GM18508 (cell line): ENCODE data around the gene PHC1.
"Not testable (repeated sequence)": the region's sequence is repeated elsewhere in the genome, so short reads cannot be mapped to it uniquely, and the experiment has no call there.

Experiments
- ATAC-seq: cut with Tn5 transposase; IDR thresholded peaks from one replicate; pipeline ENCODE4 v1.9.1; 2021; ENCODE audit warnings: moderate number of reproducible peaks; ENCODE audit not compliant: insufficient read depth, unreplicated experiment

PHC1 gene

DNA sequence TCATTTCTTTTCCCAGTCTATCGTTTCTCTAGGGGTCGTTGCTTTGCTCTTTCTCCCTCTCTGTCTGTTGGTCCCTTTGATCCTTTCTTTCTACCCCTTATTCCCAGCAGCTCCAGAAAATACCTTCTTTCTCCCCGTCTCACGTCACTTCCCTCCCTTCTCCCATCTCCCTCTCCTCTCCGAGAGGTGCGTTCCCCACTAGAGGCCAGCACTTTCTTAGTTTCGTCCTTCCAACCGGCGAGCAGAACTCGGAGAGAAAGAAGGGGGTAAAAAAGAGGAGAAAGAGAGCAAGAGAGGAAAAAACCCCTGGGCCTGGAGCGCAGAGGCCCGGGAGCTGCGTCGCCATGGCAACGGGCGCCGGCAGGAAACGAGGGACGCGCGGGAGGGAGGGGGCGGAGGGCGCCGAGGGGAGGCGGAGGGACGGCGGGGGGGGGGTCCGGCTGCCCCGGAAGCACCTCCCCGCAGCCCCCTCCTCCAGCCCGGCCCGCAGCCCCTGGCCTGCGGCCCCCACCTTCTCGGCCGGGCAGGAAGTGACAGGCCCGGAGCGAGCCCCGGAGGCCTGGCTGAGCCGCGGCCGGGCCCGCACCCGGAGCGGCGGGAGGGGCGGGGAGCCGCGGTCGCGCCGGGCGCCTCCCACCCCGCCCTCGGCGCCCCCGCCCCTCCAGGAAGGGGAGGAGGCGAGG is at the start of gene PHC1:
Gene PHC1 (plus strand): TSS at position 477 of the 683 bp plus-strand sequence. CDS start 3,169 bp downstream, outside the sequence.
- ATAC-seq: not testable (repeated sequence)

DNA sequence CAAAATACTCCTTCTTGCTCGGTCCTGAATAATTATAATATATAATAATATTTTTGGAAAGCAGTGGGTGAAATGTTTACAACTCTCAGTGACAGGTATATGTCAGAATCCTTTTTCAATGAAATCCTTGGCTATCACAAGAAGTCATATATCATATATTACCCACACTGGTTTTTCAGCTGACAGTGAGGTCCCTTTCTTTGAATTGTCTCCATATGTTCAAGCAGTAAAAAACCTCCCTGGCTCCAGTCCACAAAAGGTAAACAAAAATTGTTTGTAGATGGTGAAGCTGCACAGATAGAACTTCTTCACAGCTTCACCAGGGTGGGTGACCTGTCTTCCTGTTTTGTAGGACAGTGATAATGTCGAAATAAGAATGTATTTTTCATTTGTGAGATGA is 47.9 kb upstream of the PHC1 start:
- ATAC-seq: no peak

DNA sequence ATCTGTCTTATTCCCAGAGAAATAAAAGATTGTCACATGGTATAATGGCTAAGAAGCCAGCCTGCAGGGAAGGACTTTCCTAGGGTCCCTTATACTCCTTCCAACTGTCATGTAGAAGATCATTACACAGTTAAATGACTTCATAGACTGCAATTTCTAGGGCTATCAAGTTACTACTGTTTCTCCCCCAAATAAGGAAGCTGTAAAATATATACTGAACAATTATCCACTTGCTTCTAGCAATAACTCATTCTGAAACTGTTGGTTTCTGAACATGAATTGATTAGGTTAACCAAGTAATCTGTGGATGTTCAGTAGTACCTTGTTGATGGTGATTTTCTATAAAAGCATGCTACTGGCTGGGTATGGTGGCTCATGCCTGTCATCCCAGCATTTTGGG is 47.3 kb upstream of the PHC1 start:
- no peak for ATAC-seq

DNA sequence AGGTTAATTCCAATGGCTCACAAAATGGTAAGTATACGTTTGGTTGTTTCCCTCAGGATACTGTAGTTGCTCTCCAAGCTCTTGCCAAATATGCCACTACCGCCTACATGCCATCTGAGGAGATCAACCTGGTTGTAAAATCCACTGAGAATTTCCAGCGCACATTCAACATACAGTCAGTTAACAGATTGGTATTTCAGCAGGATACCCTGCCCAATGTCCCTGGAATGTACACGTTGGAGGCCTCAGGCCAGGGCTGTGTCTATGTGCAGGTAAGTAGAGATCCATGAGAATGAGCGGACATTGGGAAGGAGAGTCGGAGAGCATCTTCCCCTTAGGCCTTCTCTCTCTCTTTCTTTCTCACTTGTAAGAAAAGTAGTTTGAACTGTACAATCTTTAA is 46.5 kb upstream of the PHC1 start:
- ATAC-seq: no peak

DNA sequence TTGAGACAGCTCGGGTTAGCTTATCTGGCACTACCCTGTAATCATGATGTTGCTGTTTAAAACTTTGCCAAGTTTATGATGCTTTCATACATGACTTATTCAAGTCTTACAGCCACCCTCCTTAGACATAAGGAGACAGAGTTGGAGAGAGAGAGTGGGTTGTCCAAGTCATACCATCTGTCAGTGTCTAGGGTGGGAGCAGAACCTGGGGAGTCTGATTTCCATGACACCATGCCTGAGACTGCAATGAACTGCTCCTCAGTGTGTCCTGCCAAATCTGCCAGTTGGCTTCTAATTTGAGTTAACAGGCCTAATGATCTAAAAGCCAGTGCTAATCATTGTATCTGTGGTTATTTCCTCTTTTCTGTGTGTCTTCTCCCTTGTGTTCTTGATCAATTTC is 43.7 kb upstream of the PHC1 start:
- no peak for ATAC-seq

DNA sequence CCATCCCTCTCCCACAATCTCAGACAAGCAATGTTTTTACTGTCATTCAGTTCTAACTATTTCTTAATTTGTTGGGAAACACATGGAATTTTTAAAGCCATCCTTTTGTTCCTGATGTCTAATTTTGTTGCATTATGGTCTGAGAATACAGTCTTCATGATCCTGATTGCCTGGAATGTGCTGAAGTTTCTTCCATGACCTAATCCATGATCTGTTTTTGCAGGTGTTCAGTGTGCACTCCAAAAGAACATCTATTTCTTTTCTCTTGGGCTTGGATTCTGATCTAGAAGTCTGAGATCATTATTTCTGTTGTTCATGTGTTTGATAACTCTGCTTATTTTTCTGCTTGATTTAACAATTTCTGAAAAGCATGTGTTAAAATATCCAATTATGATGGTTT is 43.2 kb upstream of the PHC1 start:
- ATAC-seq: no peak

DNA sequence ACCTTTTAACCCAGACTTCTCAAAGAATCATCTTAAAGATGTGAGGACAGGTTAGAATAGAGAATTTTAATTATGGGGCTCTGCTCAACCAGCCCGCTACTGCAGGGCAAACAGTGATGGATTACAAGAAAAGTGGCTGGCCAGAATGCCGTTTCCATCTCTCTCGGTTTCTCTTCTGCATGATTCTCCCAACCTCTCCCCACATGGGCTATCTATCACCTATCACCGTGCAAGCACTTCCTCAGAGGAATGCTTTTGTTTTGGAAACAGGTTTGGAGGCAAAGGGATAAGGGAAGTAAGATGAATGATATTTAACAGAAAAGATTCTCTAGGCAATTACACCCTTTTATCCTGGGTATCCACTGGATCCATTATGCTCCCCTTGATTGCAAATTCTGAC is 37.4 kb upstream of the PHC1 start:
- no peak for ATAC-seq

DNA sequence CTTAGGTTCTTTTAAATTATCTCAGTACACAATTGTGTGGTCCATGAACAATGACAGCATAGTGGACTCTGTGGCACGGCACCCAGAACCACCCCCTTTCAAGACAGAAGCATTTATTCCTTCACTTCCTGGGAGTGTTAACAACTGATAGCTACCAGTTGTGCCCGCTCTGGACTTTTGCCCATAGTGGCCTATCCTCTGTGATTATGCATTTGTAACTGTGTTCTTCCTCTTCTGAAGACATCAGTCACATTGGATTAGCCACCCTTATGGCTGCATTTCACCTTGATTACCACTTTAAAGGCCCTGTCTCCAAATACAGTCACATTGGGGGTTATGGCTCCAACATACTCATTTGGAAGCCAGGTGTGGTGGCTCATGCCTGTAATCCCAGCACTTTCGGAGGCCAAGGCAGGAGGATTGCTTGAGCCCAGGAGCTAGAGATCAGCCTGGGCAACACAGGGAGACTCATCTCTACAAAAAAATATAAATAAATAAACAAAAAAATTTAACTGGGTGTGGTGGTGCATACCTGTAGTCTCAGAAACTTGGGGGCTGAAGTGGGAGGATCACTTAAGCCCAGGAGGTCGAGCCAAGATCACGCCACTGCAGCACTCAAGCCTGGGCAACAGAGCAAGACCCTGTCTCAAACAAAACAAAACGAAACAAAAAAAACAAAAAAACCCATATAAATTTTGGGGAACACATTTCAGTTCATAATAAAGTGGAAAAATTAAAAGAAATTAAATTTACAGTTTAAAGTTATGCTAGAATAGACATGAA is 27.6 kb upstream of the PHC1 start:
- ATAC-seq: no peak

DNA sequence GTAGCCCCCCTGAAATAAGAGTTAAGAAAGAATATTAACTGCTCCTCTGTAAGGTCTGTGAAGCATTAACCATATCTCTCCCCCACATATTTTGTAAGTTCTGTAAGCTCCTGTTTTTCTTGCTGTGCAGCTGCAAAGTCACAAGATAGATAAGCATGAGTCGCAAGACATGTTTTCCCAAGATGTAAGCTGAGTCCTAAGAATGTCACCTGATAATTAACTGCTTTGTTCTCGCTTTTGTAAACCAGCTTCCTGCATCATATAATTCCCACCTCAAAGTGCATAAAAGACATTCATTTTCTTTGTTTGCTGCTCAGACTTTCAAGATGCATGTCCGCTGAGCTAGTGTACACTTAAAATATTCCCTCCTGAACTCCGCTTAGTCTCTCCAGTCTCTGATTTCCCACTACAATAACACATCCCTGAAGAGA is 27.0 kb upstream of the PHC1 start:
- ATAC-seq: no peak

DNA sequence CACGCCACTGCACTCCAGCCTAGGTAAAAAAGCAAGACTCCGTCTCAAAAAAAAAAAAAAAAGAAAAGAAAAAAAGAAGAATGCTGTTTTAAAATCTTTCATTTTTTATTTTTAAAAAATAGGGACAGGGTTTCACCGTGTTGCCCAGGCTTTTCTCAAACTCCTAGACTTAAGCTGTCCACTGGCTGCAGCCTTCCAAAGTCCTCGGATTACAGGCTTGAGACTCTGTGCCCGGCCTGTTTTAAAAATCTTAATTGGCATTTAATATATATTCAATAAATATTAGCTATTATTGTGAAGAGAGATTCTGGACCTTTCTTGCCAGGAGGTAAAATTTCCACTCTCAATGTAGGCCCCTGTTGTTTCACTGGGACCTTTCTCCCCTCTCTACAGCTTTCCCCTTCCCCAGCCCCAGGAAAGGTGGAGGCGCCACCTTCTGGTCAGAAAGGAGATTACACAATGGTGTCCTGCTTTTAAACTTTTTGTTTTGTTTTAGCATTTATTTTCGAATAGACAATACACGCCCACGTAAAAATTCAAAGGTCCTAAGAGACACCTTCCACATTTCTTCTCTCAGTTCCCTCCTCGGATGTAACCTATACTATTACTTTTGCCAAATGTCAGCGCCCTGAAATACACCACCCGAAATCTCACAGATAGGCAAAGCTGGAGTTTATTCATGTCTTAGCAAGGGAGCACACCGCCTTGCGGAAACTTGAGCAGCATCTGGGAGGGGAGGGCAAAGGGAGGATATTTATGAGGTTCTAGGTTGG is 23.8 kb upstream of the PHC1 start:
- ATAC-seq: no peak

DNA sequence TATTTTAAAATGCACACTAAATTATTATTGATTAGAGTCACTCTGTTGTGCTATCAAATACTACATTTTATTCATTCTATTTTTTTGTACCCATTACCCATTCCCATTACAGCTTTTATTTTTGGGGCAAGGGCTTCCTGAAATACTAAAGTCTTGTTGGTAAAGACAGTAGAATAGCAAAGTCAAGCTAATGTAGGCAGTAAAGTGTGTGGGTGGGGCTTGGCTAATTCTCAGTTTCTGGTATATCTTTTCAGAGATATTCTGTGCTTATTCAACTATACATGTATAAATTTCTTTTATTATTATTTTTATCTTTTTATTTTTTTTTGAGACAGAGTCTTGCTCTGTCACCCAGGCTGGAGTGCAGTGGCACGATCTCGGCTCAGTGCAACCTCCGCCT is 22.3 kb upstream of the PHC1 start:
- no peak for ATAC-seq

DNA sequence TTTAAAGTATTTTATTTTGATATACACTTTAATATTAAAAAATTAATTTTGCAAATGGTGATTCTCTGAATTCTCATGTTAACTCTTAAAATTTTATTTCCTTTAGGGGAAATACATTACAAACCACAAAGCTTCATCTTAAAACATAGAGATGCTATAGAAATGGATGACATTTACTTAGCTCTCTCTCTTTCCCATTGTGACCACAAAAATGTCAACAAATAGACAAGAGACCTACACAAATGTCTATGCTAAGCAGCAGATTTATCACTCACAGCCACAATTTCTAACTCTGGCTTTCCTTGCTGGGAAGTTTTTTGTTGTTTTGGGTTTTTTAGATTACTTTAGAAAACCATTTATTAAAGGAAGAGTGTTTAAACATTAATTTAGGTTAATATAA is 19.9 kb upstream of the PHC1 start:
- no peak for ATAC-seq

DNA sequence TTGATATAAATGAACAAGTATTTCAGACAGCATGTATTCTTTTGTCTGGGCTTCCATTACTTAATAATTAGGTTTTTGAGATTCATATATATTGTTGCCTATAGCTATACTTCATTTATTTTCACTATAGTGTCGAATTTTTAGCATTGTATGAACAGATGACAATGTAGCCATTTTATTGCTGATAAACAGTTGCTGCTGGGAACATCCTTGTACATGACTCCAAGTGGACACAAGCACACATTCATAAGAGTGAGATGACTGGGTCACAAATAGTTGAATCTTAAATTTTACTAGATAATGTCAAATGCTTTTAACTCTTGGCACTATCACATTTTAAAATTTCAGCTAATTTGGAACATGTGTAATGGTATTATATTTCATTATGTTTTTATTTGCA is 19.3 kb upstream of the PHC1 start:
- ATAC-seq: no peak

DNA sequence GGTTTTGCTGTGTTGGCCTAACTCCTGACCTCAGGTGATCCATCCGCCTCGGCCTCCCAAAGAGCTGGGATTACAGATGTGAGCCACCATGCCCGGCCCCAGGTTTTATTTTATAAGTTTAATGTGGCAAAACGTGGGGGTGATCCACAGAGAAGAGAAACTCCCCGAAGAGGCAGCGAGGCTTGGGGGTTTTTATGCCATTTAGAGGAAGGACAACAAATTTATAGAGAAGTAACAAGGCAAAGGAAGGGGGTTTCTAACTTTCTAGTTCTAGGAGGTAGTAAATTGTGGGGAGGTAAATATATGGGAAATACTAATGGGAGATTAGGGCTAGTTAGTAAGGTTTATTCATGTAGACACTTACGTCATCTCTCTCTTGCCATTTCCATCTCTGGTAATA is 17.2 kb upstream of the PHC1 start:
- no peak for ATAC-seq

DNA sequence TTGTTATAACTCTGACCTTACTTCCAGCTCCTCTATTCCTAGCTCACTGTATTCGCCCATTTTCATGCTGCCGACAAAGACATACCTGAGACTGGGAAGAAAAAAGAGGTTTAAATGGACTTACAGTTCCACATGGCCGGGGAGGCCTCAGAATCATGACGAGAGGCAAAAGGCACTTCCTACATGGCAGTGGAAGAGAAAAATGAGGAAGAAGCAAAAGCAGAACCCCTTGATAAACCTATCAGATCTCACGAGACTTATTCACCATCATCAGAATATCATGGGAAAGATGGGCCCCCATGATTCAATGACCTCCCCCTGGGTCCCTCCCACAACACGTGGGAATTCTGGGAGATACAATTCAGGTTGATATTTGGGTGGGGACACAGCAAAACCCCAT is 14.5 kb upstream of the PHC1 start:
- no peak for ATAC-seq

DNA sequence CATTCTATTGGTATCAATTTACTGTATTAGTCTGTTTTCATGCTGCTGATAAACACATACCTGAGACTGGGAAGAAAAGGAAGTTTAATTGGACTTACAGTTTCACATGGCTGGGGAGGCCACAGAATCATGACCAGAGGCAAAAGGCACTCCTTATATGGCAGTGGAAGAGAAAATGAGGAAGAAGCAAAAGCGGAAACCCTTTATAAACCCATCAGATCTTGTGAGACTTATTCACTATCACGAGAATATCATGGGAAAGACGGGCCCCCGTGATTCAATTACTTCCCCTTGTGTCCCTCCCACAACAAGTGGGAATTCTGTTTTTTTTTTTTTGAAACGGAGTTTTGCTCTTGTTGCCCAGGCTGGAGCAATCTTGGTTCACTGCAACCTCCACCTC is 11.6 kb upstream of the PHC1 start:
- not testable (repeated sequence) for ATAC-seq

DNA sequence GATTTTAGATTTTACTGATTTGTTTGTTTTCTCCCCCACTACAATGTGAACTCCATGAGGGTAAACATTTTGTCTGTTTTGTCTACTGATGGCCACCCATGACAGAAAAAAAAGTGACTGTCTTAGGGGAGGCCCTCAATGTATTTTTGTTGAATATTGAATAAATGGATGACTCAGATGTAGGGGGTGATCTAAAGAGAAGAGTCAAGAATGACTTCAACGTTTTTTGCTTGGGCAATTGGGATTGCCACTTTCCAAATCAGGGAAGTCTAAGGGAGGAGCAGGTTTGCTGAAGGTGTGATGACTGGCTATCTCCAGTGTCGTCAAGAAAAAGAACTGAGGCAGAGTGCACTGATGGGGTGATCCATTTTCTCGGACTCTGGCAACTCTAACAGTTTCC is 10.7 kb upstream of the PHC1 start:
- no peak for ATAC-seq

DNA sequence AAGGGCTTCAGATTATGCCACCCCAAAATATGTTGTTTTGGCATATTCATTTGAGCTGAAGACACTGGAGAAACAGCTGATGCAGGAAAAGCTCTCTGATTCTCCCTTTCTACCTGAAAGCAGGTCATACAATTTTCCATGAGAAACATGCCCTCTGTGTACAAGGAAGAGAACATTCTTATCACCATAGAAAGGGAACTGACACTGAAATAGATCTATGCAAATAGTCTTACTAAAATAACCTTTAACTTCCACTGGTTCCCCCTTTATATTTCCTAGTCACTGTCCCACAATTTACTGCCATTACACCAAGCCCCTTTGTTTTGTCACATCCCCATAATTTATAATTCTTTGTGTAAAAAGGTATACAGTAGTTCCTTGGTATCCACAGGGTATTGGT is 9.6 kb upstream of the PHC1 start:
- no peak for ATAC-seq

DNA sequence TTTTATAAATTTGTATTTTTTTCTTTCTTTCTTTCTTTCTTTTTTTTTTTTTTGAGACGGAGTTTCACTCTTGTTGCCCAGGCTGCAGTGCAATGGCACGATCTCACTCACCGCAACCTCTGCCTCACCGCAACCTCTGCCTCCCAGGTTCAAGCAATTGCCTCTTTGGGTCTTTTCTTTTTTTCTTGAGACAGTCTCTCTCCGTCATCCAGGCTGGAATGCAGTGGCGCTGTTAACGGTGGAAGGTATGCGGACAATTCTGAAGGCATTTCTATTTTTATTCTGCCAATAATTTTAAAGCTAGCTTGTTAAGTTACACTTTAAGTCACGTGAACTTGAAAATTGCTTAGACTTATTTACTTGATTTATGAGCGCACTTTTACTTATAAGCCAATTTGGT is 8.8 kb upstream of the PHC1 start:
- no peak for ATAC-seq

DNA sequence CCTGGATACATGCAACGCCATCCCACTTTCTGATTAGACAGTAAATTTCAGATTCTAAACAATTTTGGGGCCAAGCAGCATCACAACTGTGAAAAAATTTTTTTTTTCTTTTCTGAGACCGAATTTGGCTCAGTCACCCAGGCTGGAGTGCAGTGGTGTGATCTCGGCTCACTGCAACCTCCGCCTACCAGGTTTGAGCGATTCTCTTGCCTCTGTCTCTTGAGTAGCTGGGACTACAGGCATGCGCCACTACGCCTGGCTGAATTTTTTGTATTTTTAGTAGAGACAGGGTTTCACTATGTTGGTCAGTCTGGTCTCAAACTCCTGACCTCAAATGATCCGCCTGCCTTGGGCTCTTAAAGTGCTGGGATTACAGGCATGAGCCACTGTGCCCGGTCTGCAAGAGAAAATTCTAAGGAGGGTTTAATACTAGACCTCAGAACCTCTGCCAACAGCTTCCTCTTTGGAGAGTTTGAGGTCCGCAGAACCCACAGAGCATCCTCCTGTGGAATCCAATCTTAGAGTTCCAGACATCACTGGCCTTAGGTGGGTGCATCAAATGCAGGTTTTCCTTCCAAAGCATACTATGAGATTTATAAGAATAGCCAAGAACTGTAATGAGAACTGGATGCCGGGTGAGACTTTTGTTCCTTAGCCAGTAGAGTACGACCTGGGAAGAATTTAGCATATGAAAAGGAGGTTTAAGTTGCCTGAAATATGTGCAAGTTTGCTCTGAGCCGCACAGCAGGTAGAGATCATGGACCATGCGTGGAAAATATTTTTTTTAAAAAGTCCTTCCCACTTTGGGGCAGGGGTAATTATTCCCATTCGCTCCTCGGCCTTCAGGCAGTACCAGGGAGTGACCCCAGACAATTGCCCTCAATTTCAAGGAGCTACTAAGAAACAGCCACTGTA is 7.8 kb upstream of the PHC1 start:
- ATAC-seq: no peak
